GM18909 (cell line): ENCODE data around the gene LARP6.
"Not testable (repeated sequence)": the region's sequence is repeated elsewhere in the genome, so short reads cannot be mapped to it uniquely, and the experiment has no call there.

Experiments
- ATAC-seq: cut with Tn5 transposase; IDR thresholded peaks from one replicate; pipeline ENCODE4 v1.9.1; 2021; ENCODE audit warnings: mild to moderate bottlenecking; ENCODE audit not compliant: unreplicated experiment, poor library complexity

LARP6 gene

GRCh38 chr15:70831094-70831911, 22.7 kb downstream of the LARP6 start:
- ATAC-seq: no peak

- no peak for ATAC-seq
These were observed 23.3 kb downstream of the LARP6 start for GRCh38 chr15:70830615-70831014.

GRCh38 chr15:70829371-70830166, 24.4 kb downstream of the LARP6 start:
- no peak for ATAC-seq

- ATAC-seq: no peak
These were observed 26.2 kb downstream of the LARP6 start for GRCh38 chr15:70827721-70828120.

- ATAC-seq: no peak
These were observed 27.3 kb downstream of the LARP6 start for GRCh38 chr15:70826634-70827033.

- no peak for ATAC-seq
These were observed 28.1 kb downstream of the LARP6 start for GRCh38 chr15:70825841-70826240.

GRCh38 chr15:70823196-70823595, 30.8 kb downstream of the LARP6 start:
- no peak for ATAC-seq

- no peak for ATAC-seq
These were observed 33.7 kb downstream of the LARP6 start for GRCh38 chr15:70820214-70820613.

GRCh38 chr15:70818580-70818979, 35.4 kb downstream of the LARP6 start:
- no peak for ATAC-seq

GRCh38 chr15:70817266-70817665, 36.7 kb downstream of the LARP6 start:
- ATAC-seq: no peak

- ATAC-seq: no peak
These were observed 38.4 kb downstream of the LARP6 start for GRCh38 chr15:70815604-70816003.

- ATAC-seq: not testable (repeated sequence)
These were observed 38.9 kb downstream of the LARP6 start for GRCh38 chr15:70815011-70815410.

- no peak for ATAC-seq
These were observed 41.1 kb downstream of the LARP6 start for GRCh38 chr15:70812827-70813364.

- ATAC-seq: no peak
These were observed 42.9 kb downstream of the LARP6 start for GRCh38 chr15:70810916-70811578.

GRCh38 chr15:70806992-70807712, 46.8 kb downstream of the LARP6 start:
- no peak for ATAC-seq

- not testable (repeated sequence) for ATAC-seq
These were observed 49.6 kb downstream of the LARP6 start for GRCh38 chr15:70804388-70804787.

GRCh38 chr15:70802629-70803028, 51.3 kb downstream of the LARP6 start:
- no peak for ATAC-seq

- ATAC-seq: no peak
These were observed 52.8 kb downstream of the LARP6 start for GRCh38 chr15:70801109-70801508.

- ATAC-seq: no peak
These were observed 54.1 kb downstream of the LARP6 start for GRCh38 chr15:70799667-70800450.
